ENCODE results near the gene PSMC1. TPM values are rescaled to one million over a fixed set of nuclear protein-coding genes. Genes with fewer than 3 reads are reported as not detected.

Gene PSMC1
- total RNA-seq = 125 and 238 TPM in 2 replicates

DNA sequence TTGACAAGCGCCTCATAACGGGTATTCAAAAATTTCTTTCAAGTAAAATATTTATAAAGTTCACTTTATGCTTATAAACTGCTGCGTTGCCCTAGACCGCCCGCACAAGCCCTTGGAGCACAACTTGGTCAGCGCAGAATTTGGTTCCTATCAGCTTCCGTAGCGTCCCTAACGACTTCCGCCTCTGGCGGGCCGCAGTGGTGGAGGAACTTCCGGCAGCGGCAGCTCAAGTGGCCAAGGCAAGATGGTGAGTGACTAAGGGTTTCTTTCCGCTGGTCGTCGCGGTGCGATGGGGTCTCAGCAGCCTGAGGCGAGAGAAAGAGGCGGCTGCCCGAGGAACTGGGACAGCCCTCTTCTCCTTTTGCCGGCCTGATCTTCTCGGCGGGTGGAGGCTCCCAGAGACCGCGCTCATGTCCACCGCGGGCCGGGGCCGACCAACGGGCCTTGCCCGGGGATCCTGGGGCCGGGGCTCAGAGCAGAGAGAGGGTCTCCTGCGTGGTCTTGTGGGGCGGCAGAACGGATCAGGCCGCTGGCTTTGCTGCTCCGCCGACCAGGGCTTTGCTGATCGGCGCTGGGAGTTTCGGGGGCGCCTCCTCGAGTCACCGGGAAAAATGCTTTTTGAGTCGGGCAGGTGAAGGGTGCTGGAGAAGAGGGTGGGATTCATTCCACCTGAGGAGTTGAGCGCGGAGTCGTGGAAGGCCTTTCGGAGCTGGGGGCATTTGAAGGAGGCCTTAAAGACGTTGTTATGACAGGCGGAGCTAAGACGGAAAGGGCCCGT, at the start of gene PSMC1:
TSS of gene PSMC1 (plus strand) at position 200 of the 778 bp plus-strand sequence. CDS start at position 245, 45 bp downstream.

Other genes with a start within 250 kb of the PSMC1 start
- under 0.01 and 0.38 TPM in 2 replicates for gene KCNK13, start 194.6 kb upstream of the PSMC1 start, total RNA-seq
- gene NRDE2, start 75.4 kb downstream of the PSMC1 start, total RNA-seq = 10.1 and 14.0 TPM in 2 replicates
- gene CALM1, start 140.5 kb downstream of the PSMC1 start, total RNA-seq = 674 and 980 TPM in 2 replicates

All from vein endothelial cell (primary cell).